Neural progenitor cell (in vitro differentiated cells): ENCODE data around the gene NCAM1. TPM values are rescaled to one million over a fixed set of nuclear protein-coding genes. Genes with fewer than 3 reads are reported as not detected.

Source experiments
- DNase-seq: peaks from one replicate; pipeline ENCODE4 v3.0.0-alpha.2; 2016; ENCODE audit warnings: low spot score
- H2AFZ ChIP-seq: fragments of 200-600 bp; sonication (generic); replicated peaks from 2 replicates; pipeline ENCODE4 v1.6.1; 2016; ENCODE audit warnings: antibody characterized with exemption
- H3F3A ChIP-seq: fragments of 200-600 bp; sonication (generic); 2 replicates; pipeline ENCODE4 v1.6.1; 2016; ENCODE audit warnings: antibody characterized with exemption, low read depth
- H3K27ac ChIP-seq: fragments of 200-600 bp; sonication (generic); 2 replicates; pipeline ENCODE4 v1.5.1; 2016; ENCODE audit warnings: mild to moderate bottlenecking
- H3K27me3 ChIP-seq: fragments of 200-600 bp; sonication (generic); 2 replicates; pipeline ENCODE4 v1.6.1; 2016; ENCODE audit warnings: mild to moderate bottlenecking, moderate library complexity
- H3K36me3 ChIP-seq: fragments of 200-600 bp; sonication (generic); 2 replicates; pipeline ENCODE4 v1.5.1; 2016
- H3K4me1 ChIP-seq: fragments of 200-600 bp; sonication (generic); 2 replicates; pipeline ENCODE4 v1.6.1; 2016; ENCODE audit warnings: mixed run types
- H3K4me2 ChIP-seq: fragments of 200-600 bp; sonication (generic); 2 replicates; pipeline ENCODE4 v1.6.1; 2016
- H3K4me3 ChIP-seq: fragments of 200-600 bp; sonication (generic); 2 replicates; pipeline ENCODE4 v1.5.1; 2016
- H3K79me2 ChIP-seq: fragments of 200-600 bp; sonication (generic); 2 replicates; pipeline ENCODE4 v1.6.1; 2016; ENCODE audit warnings: low read depth
- H3K9ac ChIP-seq: fragments of 200-600 bp; sonication (generic); 2 replicates; pipeline ENCODE4 v1.6.1; 2016
- H3K9me3 ChIP-seq: fragments of 200-600 bp; sonication (generic); 2 replicates; pipeline ENCODE4 v1.5.1; 2016; ENCODE audit warnings: low read depth
- H4K20me1 ChIP-seq: fragments of 200-600 bp; sonication (generic); 2 replicates; pipeline ENCODE4 v1.6.1; 2016; ENCODE audit warnings: low read depth
- H3K27ac Mint-ChIP-seq: 3 replicates; pipeline ENCODE4 v1.8.0; 2021; ENCODE audit warnings: mixed read lengths
- H3K27me3 Mint-ChIP-seq: 2 replicates; pipeline ENCODE4 v1.8.0; 2022; ENCODE audit warnings: low read depth, mild to moderate bottlenecking, inconsistent platforms, moderate library complexity, mixed read lengths; ENCODE audit not compliant: insufficient read depth
- H3K36me3 Mint-ChIP-seq: 3 replicates; pipeline ENCODE4 v1.8.0; 2021; ENCODE audit warnings: mixed read lengths
- H3K4me1 Mint-ChIP-seq: 3 replicates; pipeline ENCODE4 v1.8.0; 2021; ENCODE audit warnings: mixed read lengths
- H3K4me3 Mint-ChIP-seq: 3 replicates; pipeline ENCODE4 v1.8.0; 2021; ENCODE audit warnings: mild to moderate bottlenecking, moderate library complexity, mixed read lengths
- H3K9me3 Mint-ChIP-seq: 3 replicates; pipeline ENCODE4 v1.8.0; 2020; ENCODE audit warnings: mixed read lengths
- CTCF ChIP-seq: fragments of 200-600 bp; sonication (generic); IDR thresholded peaks from 2 replicates; pipeline ENCODE4 v1.5.1; 2017; ENCODE audit warnings: antibody characterized with exemption, mild to moderate bottlenecking
- EZH2 ChIP-seq: fragments of 200-600 bp; sonication (generic); IDR thresholded peaks from 2 replicates; pipeline ENCODE4 v1.6.1; 2017; ENCODE audit warnings: antibody characterized with exemption, mild to moderate bottlenecking, moderate library complexity
- EZH2phosphoT487 ChIP-seq: fragments of 200-600 bp; sonication (generic); IDR thresholded peaks from 2 replicates; pipeline ENCODE4 v1.6.1; 2017; ENCODE audit warnings: antibody characterized with exemption
- small RNA-seq: library from RNA; depleted of rRNA; stranded (forward); fragments of <200 nt; gene quantifications from one replicate; pipeline ENCODE3, GENCODE V24; 2015
- total RNA-seq: library from RNA; depleted of rRNA; stranded (reverse); fragments of >200 nt; gene quantifications from 2 replicates; pipeline ENCODE4 v1.2.3, GENCODE V29; 2015; ENCODE audit warnings: low replicate concordance

Gene NCAM1
- total RNA-seq, 1 donor from 2014 or later = 17.5 TPM

- DNase-seq = no peak
- H3K9me3 ChIP-seq = no peaks in the 10 kb centered on the region
- Mint-ChIP-seq H3K9me3 (no peaks in the 10 kb centered on the region), H3K36me3 (peaks cover 30% of the 10 kb centered on the region), H3K4me1 (peaks cover 10% of the 10 kb centered on the region), H3K27me3 (peaks cover 4% of the 10 kb centered on the region), H3K4me3 (no peak overlapping the region), H3K27ac (no peak overlapping the region)
- no peak for TF ChIP-seq EZH2phosphoT487
- TF ChIP-seq EZH2 = no peak
- no peak for TF ChIP-seq CTCF
- no peaks in the 10 kb centered on the region for H3F3A ChIP-seq
- no peak overlapping the region for H2AFZ ChIP-seq
- H3K27ac ChIP-seq = no peak overlapping the region
- H3K4me3 ChIP-seq = no peak overlapping the region
- H4K20me1 ChIP-seq = no peaks in the 10 kb centered on the region
- H3K27me3 ChIP-seq = peaks cover 2% of the 10 kb centered on the region
- no peak overlapping the region for H3K4me2 ChIP-seq
- no peak overlapping the region for H3K9ac ChIP-seq
- H3K79me2 ChIP-seq = peaks cover 10% of the 10 kb centered on the region
- H3K4me1 ChIP-seq = peaks cover 7% of the 10 kb centered on the region
- H3K36me3 ChIP-seq = no peaks in the 10 kb centered on the region
Measured at GRCh38 chr11:113319085-113319484, 357.9 kb downstream of the NCAM1 start.

- H3K36me3 Mint-ChIP-seq = peaks cover 27% of the 10 kb centered on the region
- H3K9me3 Mint-ChIP-seq = no peaks in the 10 kb centered on the region
- Histone ChIP-seq H3K4me3 (no peak overlapping the region), H3K36me3 (no peaks in the 10 kb centered on the region), H3F3A (no peaks in the 10 kb centered on the region), H3K79me2 (no peaks in the 10 kb centered on the region), H2AFZ (no peak overlapping the region), H3K9ac (no peak overlapping the region), H3K4me2 (no peak overlapping the region), H3K27ac (no peak overlapping the region), H3K9me3 (no peaks in the 10 kb centered on the region), H3K4me1 (no peaks in the 10 kb centered on the region), H3K27me3 (no peaks in the 10 kb centered on the region), H4K20me1 (no peaks in the 10 kb centered on the region)
- H3K27me3 Mint-ChIP-seq = no peaks in the 10 kb centered on the region
- no peak overlapping the region for H3K27ac Mint-ChIP-seq
- TF ChIP-seq EZH2 (no peak), CTCF (no peak), EZH2phosphoT487 (no peak)
- H3K4me3 Mint-ChIP-seq = no peak overlapping the region
- no peak for DNase-seq
- peaks cover under 1% of the 10 kb centered on the region for H3K4me1 Mint-ChIP-seq
Measured at GRCh38 chr11:113322158-113322557, 360.9 kb downstream of the NCAM1 start.

- Histone ChIP-seq H4K20me1 (no peaks in the 10 kb centered on the region), H3K36me3 (no peaks in the 10 kb centered on the region), H3K9me3 (no peaks in the 10 kb centered on the region), H3K79me2 (no peaks in the 10 kb centered on the region), H2AFZ (no peak overlapping the region), H3K4me3 (no peak overlapping the region), H3K9ac (no peak overlapping the region), H3F3A (no peaks in the 10 kb centered on the region), H3K4me2 (no peak overlapping the region), H3K27ac (no peak overlapping the region), H3K4me1 (no peaks in the 10 kb centered on the region), H3K27me3 (no peaks in the 10 kb centered on the region)
- TF ChIP-seq EZH2 (no peak), CTCF (no peak), EZH2phosphoT487 (no peak)
- H3K4me3 Mint-ChIP-seq = no peak overlapping the region
- peaks cover 13% of the 10 kb centered on the region for H3K36me3 Mint-ChIP-seq
- H3K4me1 Mint-ChIP-seq = peaks cover 3% of the 10 kb centered on the region
- no peaks in the 10 kb centered on the region for H3K27me3 Mint-ChIP-seq
- no peak for DNase-seq
- H3K9me3 Mint-ChIP-seq = no peaks in the 10 kb centered on the region
- no peak overlapping the region for H3K27ac Mint-ChIP-seq
Measured at GRCh38 chr11:113324250-113324649, 363.0 kb downstream of the NCAM1 start.

Small RNA genes within 50 kb of the gene (small RNA-seq; reads per million reads assigned to genes)
- not detected for gene RNU7-187P
